DMS153 treated with DMSO at 0.1 percent for 48 hours (cell line): ENCODE data around the gene SYNE2.
"Not testable (repeated sequence)": the region's sequence is repeated elsewhere in the genome, so short reads cannot be mapped to it uniquely, and the experiment has no call there.

Experiments
- DNase-seq: peaks from one replicate; lab custom pipeline; 2025; ENCODE audit not compliant: unreplicated experiment; lab: John Stamatoyannopoulos, UW

The SYNE2 gene

DNA sequence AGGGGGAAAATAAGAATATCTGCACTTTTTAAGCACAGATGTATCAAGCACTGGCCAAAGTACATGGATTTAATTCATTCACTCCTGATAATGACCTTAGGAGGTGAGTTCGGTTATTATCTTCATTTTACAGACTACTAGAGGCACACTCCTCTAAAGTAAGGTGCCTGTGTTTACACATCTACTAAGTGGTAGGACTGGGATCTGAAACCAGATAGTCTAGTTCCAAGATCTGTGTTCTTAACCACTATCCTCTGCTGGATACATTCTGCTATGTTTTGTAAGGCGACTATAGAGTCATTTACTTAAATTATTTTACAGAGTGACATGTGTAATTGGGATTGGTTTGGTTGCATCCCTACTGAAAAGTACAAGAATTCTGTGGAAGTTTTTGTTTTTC is 266.1 kb downstream of the SYNE2 start:
- DNase-seq: no peak

DNA sequence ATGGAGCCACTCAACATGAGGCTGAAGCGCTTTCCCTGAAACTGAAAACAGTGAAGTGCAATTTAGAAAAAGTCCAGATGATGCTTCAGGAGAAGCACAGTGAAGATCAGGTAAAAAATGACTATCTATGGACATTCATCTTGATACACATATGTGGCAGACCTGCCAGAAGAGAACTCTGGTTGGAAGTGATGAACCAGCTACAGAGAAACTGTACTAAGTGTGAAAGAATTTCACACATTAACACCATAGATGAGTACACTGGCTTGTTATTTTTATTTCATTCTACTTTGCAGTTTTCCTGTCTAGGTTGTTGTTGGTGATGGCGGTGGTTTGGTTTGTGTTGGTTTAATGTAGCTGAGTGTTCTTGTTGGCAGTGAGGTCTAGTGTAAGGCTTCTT is 266.7 kb downstream of the SYNE2 start:
- no peak for DNase-seq

GRCh38 chr14:64119980-64120379 is 267.2 kb downstream of the SYNE2 start:
- DNase-seq: no peak

DNA sequence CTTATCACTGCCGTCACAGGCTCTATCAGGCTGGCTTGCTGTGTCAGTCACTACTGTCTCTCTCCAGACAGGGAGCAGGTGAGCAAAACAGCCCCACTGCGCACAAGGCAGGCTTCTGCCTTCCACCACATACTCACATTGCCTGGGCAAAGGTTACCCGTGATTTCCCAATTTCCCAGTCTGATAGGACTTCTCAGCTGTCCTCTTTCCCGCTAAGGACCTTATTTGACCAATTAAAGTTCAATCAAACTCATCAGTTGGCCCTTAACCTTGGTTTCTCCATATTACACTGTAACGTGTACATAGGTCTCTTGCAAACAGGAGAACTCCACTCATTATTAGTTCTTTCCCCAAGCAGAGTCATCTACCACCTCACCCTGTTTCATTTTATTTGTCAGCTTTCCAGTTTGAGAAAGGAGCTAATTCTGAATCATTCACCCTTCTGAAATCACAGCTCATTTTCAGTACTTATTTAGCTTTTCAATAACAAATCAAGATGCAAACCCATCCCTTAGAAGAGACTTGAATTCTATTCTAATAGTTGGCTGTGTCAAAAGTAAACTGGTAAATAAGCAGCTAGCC is 270.5 kb downstream of the SYNE2 start:
- DNase-seq: no peak

GRCh38 chr14:64125270-64125669 is 272.5 kb downstream of the SYNE2 start:
- DNase-seq: no peak

- DNase-seq: no peak
These were observed 273.7 kb downstream of the SYNE2 start for GRCh38 chr14:64126548-64126947.

GRCh38 chr14:64137657-64138290 is 285.0 kb downstream of the SYNE2 start:
- DNase-seq: no peak

- no peak for DNase-seq
These were observed 294.5 kb downstream of the SYNE2 start for GRCh38 chr14:64147126-64147790.

- DNase-seq: no peak
These were observed 297.1 kb downstream of the SYNE2 start for GRCh38 chr14:64149921-64150320.

DNA sequence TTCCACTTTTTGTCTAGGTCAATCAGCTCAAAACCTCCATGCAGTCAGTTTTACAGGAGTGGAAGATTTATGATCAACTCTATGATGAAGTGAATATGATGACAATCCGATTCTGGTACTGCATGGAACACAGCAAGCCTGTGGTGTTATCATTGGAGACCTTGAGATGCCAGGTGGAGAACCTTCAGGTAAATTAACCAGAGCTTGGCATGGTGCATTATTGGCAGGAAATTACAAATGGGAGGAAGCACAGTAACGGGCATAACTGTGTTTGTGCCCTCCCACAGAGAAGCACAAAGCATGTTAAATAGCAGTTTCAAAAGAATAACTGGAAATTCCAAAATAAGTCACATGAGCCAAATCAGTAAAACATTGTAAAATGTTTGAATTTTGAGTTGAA is 305.8 kb downstream of the SYNE2 start:
- no peak for DNase-seq

DNA sequence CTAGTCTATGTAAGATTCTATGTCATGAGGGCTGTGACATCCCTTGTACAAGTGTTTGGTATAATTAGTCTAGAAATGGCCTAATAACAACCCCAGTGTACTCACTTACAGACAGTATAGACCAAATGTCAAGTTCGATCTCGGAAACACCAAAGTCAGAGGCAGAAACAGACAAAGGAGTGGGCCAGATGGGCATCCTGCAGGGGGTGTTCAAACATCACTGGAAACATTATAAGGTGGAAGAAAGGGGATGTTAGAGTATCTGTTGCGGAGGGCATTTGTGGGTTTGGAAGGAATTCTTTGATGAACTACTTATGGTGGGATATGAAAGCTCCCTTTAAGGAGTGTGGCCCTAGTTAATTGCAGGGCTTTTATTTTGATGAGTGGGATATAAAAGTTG is 306.8 kb downstream of the SYNE2 start:
- DNase-seq: no peak

DNA sequence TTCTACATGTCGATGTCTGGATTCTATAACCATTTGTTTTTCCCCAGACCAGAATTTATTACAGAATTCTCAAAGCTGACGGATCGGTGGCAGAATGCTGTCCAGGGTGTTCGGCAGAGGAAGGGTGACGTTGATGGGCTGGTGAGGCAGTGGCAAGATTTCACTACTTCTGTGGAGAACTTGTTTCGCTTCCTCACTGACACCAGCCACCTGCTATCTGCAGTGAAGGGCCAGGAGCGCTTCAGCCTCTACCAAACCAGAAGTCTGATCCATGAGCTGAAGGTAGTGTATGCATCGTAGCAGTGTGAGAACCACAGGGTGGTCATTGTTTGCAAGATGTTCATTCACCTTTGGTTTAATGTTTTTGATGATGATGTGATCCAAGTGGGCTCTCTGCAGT is 317.4 kb downstream of the SYNE2 start:
- DNase-seq: no peak

DNA sequence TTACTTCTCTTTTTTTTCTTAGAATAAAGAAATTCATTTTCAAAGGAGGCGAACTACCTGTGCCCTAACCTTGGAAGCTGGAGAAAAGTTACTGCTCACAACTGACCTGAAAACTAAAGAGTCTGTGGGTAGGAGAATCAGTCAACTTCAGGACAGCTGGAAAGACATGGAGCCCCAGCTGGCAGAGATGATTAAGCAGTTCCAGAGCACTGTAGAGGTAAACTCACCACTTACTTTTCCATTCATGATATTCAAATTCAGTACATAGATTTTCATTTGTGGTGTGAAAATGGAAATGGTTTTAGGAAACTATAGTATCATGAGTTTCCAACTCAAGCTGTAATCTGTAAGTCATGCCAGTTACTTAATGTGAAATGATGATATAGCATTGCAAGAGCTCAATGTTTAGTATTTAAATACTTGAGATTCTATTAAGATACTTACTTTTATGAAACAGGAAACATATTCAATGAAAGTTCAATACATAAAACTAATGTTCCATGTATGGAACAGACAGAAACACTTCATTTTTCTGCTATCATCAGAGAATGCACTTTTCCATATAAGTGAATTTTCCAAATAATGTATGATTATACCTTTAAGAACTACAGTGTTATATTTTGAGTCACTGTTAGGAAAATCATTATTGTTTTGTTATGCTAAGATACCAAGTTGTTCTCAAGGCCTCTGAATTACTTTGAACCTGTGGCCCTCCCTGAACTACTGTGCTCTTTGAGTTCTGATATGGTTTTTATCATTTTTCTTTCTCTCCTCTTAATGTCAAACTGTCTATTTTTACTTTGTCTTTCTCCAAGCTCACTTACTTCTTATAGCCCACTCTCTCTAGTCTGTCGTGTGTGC is 322.3 kb downstream of the SYNE2 start:
- DNase-seq: no peak

DNA sequence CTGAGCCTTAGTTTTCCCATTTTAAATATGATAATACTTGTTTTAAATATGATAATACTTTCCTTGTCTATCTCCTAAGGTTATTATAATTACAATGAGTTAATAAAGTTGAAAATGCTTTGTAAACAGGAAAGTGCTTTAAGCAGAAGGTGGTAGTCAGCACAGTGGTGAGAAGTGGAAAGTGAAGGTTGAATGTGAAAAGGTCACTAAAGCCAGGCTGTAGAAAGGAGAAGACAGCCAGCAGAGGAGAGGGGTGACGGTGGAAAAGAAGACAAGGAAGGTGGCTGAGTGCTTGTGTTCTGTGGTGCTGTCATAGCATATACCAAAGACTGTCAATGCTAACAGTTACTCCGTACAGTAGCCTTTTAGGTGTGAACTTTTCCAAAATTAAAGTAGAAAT is 323.5 kb downstream of the SYNE2 start:
- no peak for DNase-seq

- DNase-seq: no peak
These were observed 326.0 kb downstream of the SYNE2 start for GRCh38 chr14:64178814-64179213.

- not testable (repeated sequence) for DNase-seq
These were observed 330.1 kb downstream of the SYNE2 start for GRCh38 chr14:64182908-64183307.

GRCh38 chr14:64184103-64184729 is 331.4 kb downstream of the SYNE2 start:
- no peak for DNase-seq

GRCh38 chr14:64185184-64185583 is 332.4 kb downstream of the SYNE2 start:
- no peak for DNase-seq

DNA sequence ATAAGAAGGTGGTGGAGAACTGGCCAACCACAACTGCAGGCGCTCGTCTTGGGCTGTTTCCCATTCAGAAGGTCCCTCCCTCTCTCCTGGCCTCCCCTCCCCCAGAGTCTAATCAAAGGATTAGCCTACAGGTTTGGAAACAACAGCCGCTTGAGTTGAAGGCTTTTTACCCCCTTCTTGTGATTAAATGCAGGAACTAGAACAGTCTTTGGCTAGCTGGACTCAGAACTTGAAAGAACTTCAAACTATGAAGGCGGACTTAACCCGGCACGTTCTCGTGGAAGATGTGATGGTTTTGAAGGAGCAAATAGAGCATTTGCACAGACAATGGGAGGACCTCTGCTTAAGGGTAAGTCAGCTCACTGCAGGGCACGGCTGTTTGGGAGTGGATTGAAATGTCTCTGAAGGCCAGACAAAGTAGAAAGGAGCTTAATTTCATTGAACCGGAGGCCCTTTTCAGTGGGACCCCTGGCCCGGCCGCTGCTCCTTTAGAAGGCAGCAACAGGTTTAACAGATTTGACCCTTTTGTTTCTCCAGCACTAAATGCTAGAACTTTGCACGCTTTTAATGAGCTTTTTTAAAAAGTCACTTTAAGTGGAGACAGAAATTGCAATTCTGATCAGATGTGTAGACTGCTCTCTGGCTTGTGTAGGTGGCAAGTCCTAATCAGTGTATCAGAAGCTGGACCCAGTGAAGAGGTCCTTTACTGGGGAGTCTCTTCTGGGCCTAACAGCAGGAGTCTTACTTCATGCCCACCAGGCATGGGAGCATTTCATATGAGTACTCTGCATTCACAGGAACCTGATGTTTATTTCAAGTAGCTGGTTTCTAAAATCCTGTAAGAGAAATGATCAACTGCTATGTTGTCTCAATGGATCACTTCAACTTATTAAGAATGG is 333.7 kb downstream of the SYNE2 start:
- no peak for DNase-seq

DNA sequence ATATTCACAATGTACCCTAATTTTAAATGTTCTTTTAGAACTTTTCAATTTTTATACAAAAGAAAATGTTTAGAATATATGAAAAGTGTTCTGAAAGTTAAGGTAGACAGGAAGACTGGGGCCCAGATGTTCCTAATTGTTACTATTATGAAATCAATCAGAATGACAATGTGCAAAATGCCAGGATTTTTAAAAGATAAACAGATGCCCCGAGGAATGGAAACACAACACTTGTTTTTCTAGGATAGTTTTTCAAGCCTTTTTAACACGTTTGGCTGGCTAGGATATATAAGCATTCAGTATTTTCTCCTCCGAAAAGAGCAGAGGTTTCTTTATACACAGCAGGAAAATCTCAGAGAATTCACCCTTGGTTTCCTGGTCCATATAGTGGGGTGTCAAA is 334.5 kb downstream of the SYNE2 start:
- DNase-seq: no peak
